SK-N-SH (cell line): ENCODE measurements around the gene CDK10.

Experiments
- EP300 ChIP-seq, 2 experiments: IDR thresholded peaks; 2 replicates each; pipeline versions ENCODE4 v1.4.0 to v1.6.1; 2012; ENCODE audit warnings: borderline replicate concordance in 1 of 2, low read depth in 1 of 2, low read length in 1 of 2
- MAX ChIP-seq: IDR thresholded peaks from 2 replicates; pipeline ENCODE4 v1.4.0; 2012; ENCODE audit warnings: low read depth
- MXI1 ChIP-seq: IDR thresholded peaks from 2 replicates; pipeline ENCODE4 v1.6.1; 2012; ENCODE audit warnings: mild to moderate bottlenecking, low read depth, low read length, improper control_type of control experiment
- NRF1 ChIP-seq: IDR thresholded peaks from 2 replicates; pipeline ENCODE4 v1.6.1; 2012; ENCODE audit warnings: low read depth, mild to moderate bottlenecking, low read length
- POLR2AphosphoS5 ChIP-seq: IDR thresholded peaks from 2 replicates; pipeline ENCODE4 v1.6.1; 2012; ENCODE audit warnings: low read depth, low read length
- RAD21 ChIP-seq: IDR thresholded peaks from 2 replicates; pipeline ENCODE4 v1.6.1; 2012; ENCODE audit warnings: mild to moderate bottlenecking, low read length
- RFX5 ChIP-seq: IDR thresholded peaks from 2 replicates; pipeline ENCODE4 v1.6.1; 2012; ENCODE audit warnings: mild to moderate bottlenecking, improper control_type of control experiment, low read length
- TAF1 ChIP-seq: IDR thresholded peaks from 2 replicates; pipeline ENCODE4 v1.6.1; 2012; ENCODE audit warnings: low read depth, mild to moderate bottlenecking, low read length, moderate library complexity, borderline replicate concordance
- TEAD4 ChIP-seq: IDR thresholded peaks from 2 replicates; pipeline ENCODE4 v1.4.0; 2012; ENCODE audit warnings: mild to moderate bottlenecking, borderline replicate concordance; ENCODE audit not compliant: insufficient read depth
- USF2 ChIP-seq: fragments of 150-350 bp; IDR thresholded peaks from 2 replicates; pipeline ENCODE4 v1.6.1; 2017; ENCODE audit warnings: antibody characterized with exemption, low read length, low read depth, borderline replicate concordance
- TF ChIP-seq, protein P1 (sequence below): IDR thresholded peaks from 2 replicates; pipeline ENCODE4; 2012
- TF ChIP-seq, protein P2 (sequence below): fragments of 200-600 bp; sonication (generic); IDR thresholded peaks from 2 replicates; pipeline ENCODE4 v1.6.1; 2017; ENCODE audit warnings: antibody characterized with exemption, mild to moderate bottlenecking, moderate library complexity
- TF ChIP-seq, protein P3 (sequence below): IDR thresholded peaks from 2 replicates; pipeline ENCODE4 v1.4.0; 2012; ENCODE audit warnings: low read depth, borderline replicate concordance

- TF ChIP-seq, protein P1, sequence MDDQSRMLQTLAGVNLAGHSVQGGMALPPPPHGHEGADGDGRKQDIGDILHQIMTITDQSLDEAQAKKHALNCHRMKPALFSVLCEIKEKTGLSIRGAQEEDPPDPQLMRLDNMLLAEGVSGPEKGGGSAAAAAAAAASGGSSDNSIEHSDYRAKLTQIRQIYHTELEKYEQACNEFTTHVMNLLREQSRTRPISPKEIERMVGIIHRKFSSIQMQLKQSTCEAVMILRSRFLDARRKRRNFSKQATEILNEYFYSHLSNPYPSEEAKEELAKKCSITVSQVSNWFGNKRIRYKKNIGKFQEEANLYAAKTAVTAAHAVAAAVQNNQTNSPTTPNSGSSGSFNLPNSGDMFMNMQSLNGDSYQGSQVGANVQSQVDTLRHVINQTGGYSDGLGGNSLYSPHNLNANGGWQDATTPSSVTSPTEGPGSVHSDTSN, result no peak
- TF ChIP-seq, protein P2, sequence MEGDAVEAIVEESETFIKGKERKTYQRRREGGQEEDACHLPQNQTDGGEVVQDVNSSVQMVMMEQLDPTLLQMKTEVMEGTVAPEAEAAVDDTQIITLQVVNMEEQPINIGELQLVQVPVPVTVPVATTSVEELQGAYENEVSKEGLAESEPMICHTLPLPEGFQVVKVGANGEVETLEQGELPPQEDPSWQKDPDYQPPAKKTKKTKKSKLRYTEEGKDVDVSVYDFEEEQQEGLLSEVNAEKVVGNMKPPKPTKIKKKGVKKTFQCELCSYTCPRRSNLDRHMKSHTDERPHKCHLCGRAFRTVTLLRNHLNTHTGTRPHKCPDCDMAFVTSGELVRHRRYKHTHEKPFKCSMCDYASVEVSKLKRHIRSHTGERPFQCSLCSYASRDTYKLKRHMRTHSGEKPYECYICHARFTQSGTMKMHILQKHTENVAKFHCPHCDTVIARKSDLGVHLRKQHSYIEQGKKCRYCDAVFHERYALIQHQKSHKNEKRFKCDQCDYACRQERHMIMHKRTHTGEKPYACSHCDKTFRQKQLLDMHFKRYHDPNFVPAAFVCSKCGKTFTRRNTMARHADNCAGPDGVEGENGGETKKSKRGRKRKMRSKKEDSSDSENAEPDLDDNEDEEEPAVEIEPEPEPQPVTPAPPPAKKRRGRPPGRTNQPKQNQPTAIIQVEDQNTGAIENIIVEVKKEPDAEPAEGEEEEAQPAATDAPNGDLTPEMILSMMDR, result no peak
- TF ChIP-seq POLR2AphosphoS5, result no peak; the same call in 1 of the 2 replicates
- no peak for TF ChIP-seq MAX
- no peak for TF ChIP-seq TAF1
- TF ChIP-seq, protein P3, sequence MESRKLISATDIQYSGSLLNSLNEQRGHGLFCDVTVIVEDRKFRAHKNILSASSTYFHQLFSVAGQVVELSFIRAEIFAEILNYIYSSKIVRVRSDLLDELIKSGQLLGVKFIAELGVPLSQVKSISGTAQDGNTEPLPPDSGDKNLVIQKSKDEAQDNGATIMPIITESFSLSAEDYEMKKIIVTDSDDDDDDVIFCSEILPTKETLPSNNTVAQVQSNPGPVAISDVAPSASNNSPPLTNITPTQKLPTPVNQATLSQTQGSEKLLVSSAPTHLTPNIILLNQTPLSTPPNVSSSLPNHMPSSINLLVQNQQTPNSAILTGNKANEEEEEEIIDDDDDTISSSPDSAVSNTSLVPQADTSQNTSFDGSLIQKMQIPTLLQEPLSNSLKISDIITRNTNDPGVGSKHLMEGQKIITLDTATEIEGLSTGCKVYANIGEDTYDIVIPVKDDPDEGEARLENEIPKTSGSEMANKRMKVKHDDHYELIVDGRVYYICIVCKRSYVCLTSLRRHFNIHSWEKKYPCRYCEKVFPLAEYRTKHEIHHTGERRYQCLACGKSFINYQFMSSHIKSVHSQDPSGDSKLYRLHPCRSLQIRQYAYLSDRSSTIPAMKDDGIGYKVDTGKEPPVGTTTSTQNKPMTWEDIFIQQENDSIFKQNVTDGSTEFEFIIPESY, result no peak
- no peak for TF ChIP-seq EP300 (IDR thresholded peaks at IDR 0.05; ENCODE audit: borderline replicate concordance in 1 of 2, low read depth in 1 of 2, low read length in 1 of 2)
- TF ChIP-seq RAD21, result no peak
- TF ChIP-seq MXI1, result no peak
- no peak for TF ChIP-seq USF2
- no peak for TF ChIP-seq NRF1
- no peak for TF ChIP-seq RFX5
- no peak for TF ChIP-seq TEAD4
These were observed 43.9 kb upstream of the CDK10 start for GRCh38 chr16:89642574-89642973.
